GM13976 (cell line): ENCODE results near the gene TSGA10.
"Not testable (repeated sequence)": the region's sequence is repeated elsewhere in the genome, so short reads cannot be mapped to it uniquely, and the experiment has no call there.

Experiments
- DNase-seq: peaks from one replicate; pipeline ENCODE4 v3.0.0; 2012; ENCODE audit warnings: low spot score
- CTCF ChIP-seq: IDR thresholded peaks from 2 replicates; pipeline ENCODE4 v1.5.1; 2012; ENCODE audit warnings: borderline replicate concordance, mild to moderate bottlenecking; ENCODE audit not compliant: insufficient read depth; ENCODE audit errors: extremely low read depth, missing control alignments, control extremely low read depth
- in situ Hi-C: fragments of 300-500 bp; cut with MboI; formaldehyde crosslinking; loops from one replicate; pipeline ENCODE4 v1.12.0; 2022; ENCODE audit warnings: low sequenced_read_pairs, mixed read lengths, inconsistent platforms; ENCODE audit not compliant: unreplicated experiment

Gene TSGA10

GRCh38 chr2:99154643-99155536 is at the start of gene TSGA10, which contains the start of gene LIPT1:
TSS of gene TSGA10 (minus strand) at chr2:99154942. CDS start at chr2:99109439, 45,503 bp downstream.
TSS of gene LIPT1 (plus strand) at chr2:99154967. CDS start at chr2:99161958, 6,991 bp downstream.
- TF ChIP-seq CTCF, result no peak
- in situ Hi-C loops, result no loop called here
- DNase-seq, result peak; percentile 95

- in situ Hi-C loops, result no loop called here
- DNase-seq, result no peak
- TF ChIP-seq CTCF, result no peak
Observed at GRCh38 chr2:99201959-99202678, 47.4 kb upstream of the TSGA10 start.

- no peak for DNase-seq
- TF ChIP-seq CTCF, result no peak
- in situ Hi-C loops, result no loop called here
Observed at GRCh38 chr2:99200076-99200800, 45.5 kb upstream of the TSGA10 start.

- in situ Hi-C loops, result loop anchor here (25.0 kb wide), 1 partner anchor 289 kb away; the partner anchor contains the start of gene REV1
- DNase-seq, result no peak
- no peak for TF ChIP-seq CTCF
Observed at GRCh38 chr2:99198103-99198841, 43.5 kb upstream of the TSGA10 start.

- DNase-seq, result not testable (repeated sequence)
- in situ Hi-C loops, result loop anchor here (25.0 kb wide), 1 partner anchor 295 kb away; the partner anchor contains the start of gene REV1
Observed at GRCh38 chr2:99192364-99192763, 37.6 kb upstream of the TSGA10 start.

- in situ Hi-C loops, result loop anchor here (25.0 kb wide), 1 partner anchor 297 kb away; the partner anchor contains the start of gene REV1
- no peak for TF ChIP-seq CTCF
- no peak for DNase-seq
Observed at GRCh38 chr2:99190548-99190947, 35.8 kb upstream of the TSGA10 start.
